Osteocyte (in vitro differentiated cells): ENCODE results near the gene DIPK1B. TPM values are rescaled to one million over a fixed set of nuclear protein-coding genes. Genes with fewer than 3 reads are reported as not detected.
"Not testable (repeated sequence)": the region's sequence is repeated elsewhere in the genome, so short reads cannot be mapped to it uniquely, and the experiment has no call there.

Experiments
- DNase-seq: peaks from one replicate; pipeline ENCODE4 v3.0.0; 2021; ENCODE audit warnings: mixed read lengths; ENCODE audit not compliant: unreplicated experiment; ENCODE audit errors: extremely low spot score
- H3K27ac Mint-ChIP-seq: one replicate; pipeline ENCODE4 v1.8.0; 2021; ENCODE audit warnings: mild to moderate bottlenecking, mixed read lengths; ENCODE audit not compliant: unreplicated experiment
- H3K27me3 Mint-ChIP-seq: one replicate; pipeline ENCODE4 v1.8.0; 2021; ENCODE audit warnings: mixed read lengths; ENCODE audit not compliant: unreplicated experiment
- H3K36me3 Mint-ChIP-seq: one replicate; pipeline ENCODE4 v1.8.0; 2021; ENCODE audit warnings: mixed read lengths; ENCODE audit not compliant: unreplicated experiment
- H3K4me1 Mint-ChIP-seq: one replicate; pipeline ENCODE4 v1.8.0; 2021; ENCODE audit warnings: mixed read lengths; ENCODE audit not compliant: unreplicated experiment
- H3K4me3 Mint-ChIP-seq: one replicate; pipeline ENCODE4 v1.8.0; 2021; ENCODE audit warnings: mild to moderate bottlenecking, moderate library complexity, mixed read lengths; ENCODE audit not compliant: unreplicated experiment
- H3K9me3 Mint-ChIP-seq: one replicate; pipeline ENCODE4 v1.8.0; 2021; ENCODE audit warnings: mixed read lengths; ENCODE audit not compliant: unreplicated experiment
- CTCF ChIP-seq: fragments of 200-600 bp; sonication (generic); IDR thresholded peaks from 2 replicates; pipeline ENCODE4 v1.5.0; 2021; ENCODE audit warnings: antibody characterized with exemption, mild to moderate bottlenecking, moderate library complexity
- total RNA-seq: library from RNA; stranded (reverse); gene quantifications from 2 replicates; pipeline ENCODE4 v1.2.1, GENCODE V29; 2021

The DIPK1B gene
- total RNA-seq, 1 donor from 2014 or later = 11.4 TPM

- peaks cover 20% of the 10 kb centered on the region for H3K27me3 Mint-ChIP-seq
- TF ChIP-seq CTCF = no peak
Observed at GRCh38 chr9:136754626-136755301, 42.4 kb downstream of the DIPK1B start.

GRCh38 chr9:136755302-136756133 lies 43.1 kb downstream of the DIPK1B start:
- Mint-ChIP-seq H3K9me3 (peaks cover 12% of the 10 kb centered on the region), H3K27me3 (peaks cover 19% of the 10 kb centered on the region)
- not testable (repeated sequence) for DNase-seq, H3K4me1 Mint-ChIP-seq, H3K4me3 Mint-ChIP-seq, H3K36me3 Mint-ChIP-seq, H3K27ac Mint-ChIP-seq

More at GRCh38 chr9:136754626-136755301, 42.4 kb downstream of the DIPK1B start:
- H3K27ac Mint-ChIP-seq = no peak overlapping the region
- H3K4me1 Mint-ChIP-seq = no peaks in the 10 kb centered on the region
- DNase-seq = no peak
- H3K9me3 Mint-ChIP-seq = peaks cover 12% of the 10 kb centered on the region
- no peak overlapping the region for H3K4me3 Mint-ChIP-seq
- no peaks in the 10 kb centered on the region for H3K36me3 Mint-ChIP-seq

GRCh38 chr9:136756134-136756438 lies 43.7 kb downstream of the DIPK1B start:
- H3K9me3 Mint-ChIP-seq = peaks cover 12% of the 10 kb centered on the region
- peaks cover 16% of the 10 kb centered on the region for H3K27me3 Mint-ChIP-seq
- no peak for DNase-seq
- no peaks in the 10 kb centered on the region for H3K36me3 Mint-ChIP-seq
- no peak for TF ChIP-seq CTCF
- no peaks in the 10 kb centered on the region for H3K4me1 Mint-ChIP-seq
- H3K27ac Mint-ChIP-seq = no peak overlapping the region
- H3K4me3 Mint-ChIP-seq = no peak overlapping the region

GRCh38 chr9:136756836-136757235 lies 44.5 kb downstream of the DIPK1B start:
- peaks cover 7% of the 10 kb centered on the region for H3K9me3 Mint-ChIP-seq
- H3K27ac Mint-ChIP-seq = no peak overlapping the region
- TF ChIP-seq CTCF = no peak
- peaks cover 11% of the 10 kb centered on the region for H3K27me3 Mint-ChIP-seq
- H3K4me1 Mint-ChIP-seq = no peaks in the 10 kb centered on the region
- no peak overlapping the region for H3K4me3 Mint-ChIP-seq
- no peak for DNase-seq
- H3K36me3 Mint-ChIP-seq = no peaks in the 10 kb centered on the region

- Mint-ChIP-seq H3K9me3 (peaks cover 7% of the 10 kb centered on the region), H3K4me3 (no peak overlapping the region), H3K27ac (no peak overlapping the region), H3K27me3 (peaks cover 7% of the 10 kb centered on the region), H3K4me1 (no peaks in the 10 kb centered on the region), H3K36me3 (no peaks in the 10 kb centered on the region)
- DNase-seq = no peak
- no peak for TF ChIP-seq CTCF
Observed at GRCh38 chr9:136757328-136757727, 45.0 kb downstream of the DIPK1B start.
